K562 (cell line): ENCODE results near the gene ZNF740. TPM values are rescaled to one million over a fixed set of nuclear protein-coding genes. Genes with fewer than 3 reads are reported as not detected.

Experiments used
- ATAC-seq: fragments of 200-7000 bp; cut with Tn5 transposase; 3 replicates; pipeline ENCODE4 v1.9.1; 2020; ENCODE audit warnings: moderate library complexity
- BruUV-seq: library from RNA; stranded (reverse); fragments of 400-500 nt; replicated peaks from 2 replicates; lab custom pipeline; 2021; lab: Mats Ljungman, UMichigan
- CTCF ChIA-PET: fragments of 300-600 bp; formaldehyde crosslinking; extraction: SDS; loops from one replicate; lab custom pipeline; 2021; ENCODE audit warnings: low intra/inter-chr PET ratio; lab: Yijun Ruan, JAX
- POLR2A ChIA-PET: fragments of 300-600, 350-650 bp; sonication (Branson Sonifier 250); formaldehyde crosslinking; extraction: SDS; loops from one replicate; lab custom pipeline; 2021; ENCODE audit warnings: antibody characterized with exemption, inconsistent platforms; lab: Yijun Ruan, JAX
- DNase-seq, 4 experiments: peaks; one replicate each; pipeline versions ENCODE4 v3.0.0 to v3.0.0-alpha.2; 2011 to 2018; ENCODE audit warnings: low spot score in 3 of 4, mixed read lengths in 3 of 4; ENCODE audit errors: extremely low read depth in 1 of 4
- FAIRE-seq: peaks from 2 replicates; lab custom pipeline; 2011; peaks lifted over from hg19 to GRCh38; lab: Jason Lieb, UNC
- H2AFZ ChIP-seq: 2 replicates; pipeline ENCODE4 v1.6.0; 2011; ENCODE audit warnings: low read depth, low read length, control low read depth, inconsistent platforms
- H3K27ac ChIP-seq: fragments of 200-600 bp; 3 replicates; pipeline ENCODE4 v1.8.0; 2011; ENCODE audit warnings: low read depth, mild to moderate bottlenecking, control low read depth, inconsistent platforms, low read length, moderate library complexity, mixed read lengths; ENCODE audit errors: extremely low read depth
- H3K27me3 ChIP-seq, 2 experiments: fragments of 300-600 bp in 1 of 2; 2 replicates in 1 of 2; 3 replicates in 1 of 2; pipeline versions ENCODE4 v1.6.0 to v1.8.0; 2011; ENCODE audit warnings: inconsistent platforms in 2 of 2, low read length in 2 of 2, mild to moderate bottlenecking in 1 of 2, mixed read lengths in 1 of 2, moderate library complexity in 1 of 2; ENCODE audit not compliant: control insufficient read depth in 2 of 2, insufficient read depth in 2 of 2
- H3K36me3 ChIP-seq: fragments of 300-600 bp; 3 replicates; pipeline ENCODE4 v1.8.0; 2011; ENCODE audit warnings: mild to moderate bottlenecking, low read length, inconsistent platforms; ENCODE audit not compliant: control insufficient read depth, insufficient read depth
- H3K4me1 ChIP-seq, 2 experiments: fragments of 200-600 bp in 1 of 2; replicated peaks in 1 of 2; 2 replicates in 1 of 2; 3 replicates in 1 of 2; pipeline versions ENCODE4 v1.5.1 to v1.8.0; 2011; ENCODE audit warnings: inconsistent platforms in 2 of 2, low read length in 2 of 2, mild to moderate bottlenecking in 1 of 2, mixed read lengths in 1 of 2, moderate library complexity in 1 of 2; ENCODE audit not compliant: control insufficient read depth in 2 of 2, insufficient read depth in 2 of 2
- H3K4me2 ChIP-seq: 2 replicates; pipeline ENCODE4 v1.6.1; 2011; ENCODE audit warnings: low read length, control low read depth, inconsistent platforms, mixed read lengths; ENCODE audit not compliant: insufficient read depth
- H3K4me3 ChIP-seq: fragments of 200-600 bp; sonication (generic), shearing (Covaris generic); 2 replicates; pipeline ENCODE4 v1.5.1; 2016; ENCODE audit warnings: control low read depth, inconsistent platforms
- H3K79me2 ChIP-seq: fragments of 200-600 bp; 3 replicates; pipeline ENCODE4 v1.8.0; 2011; ENCODE audit warnings: low read length, inconsistent platforms; ENCODE audit not compliant: control insufficient read depth, insufficient read depth
- H3K9ac ChIP-seq, 2 experiments: 2 replicates each; pipeline versions ENCODE4 v1.6.0 to v1.6.1; 2011; ENCODE audit warnings: low read depth in 2 of 2, low read length in 2 of 2, control low read depth in 1 of 2, inconsistent platforms in 1 of 2, mild to moderate bottlenecking in 1 of 2, mixed read lengths in 1 of 2; ENCODE audit not compliant: insufficient read depth in 1 of 2
- H3K9me1 ChIP-seq: one replicate; pipeline ENCODE4 v1.6.0; 2011; ENCODE audit warnings: inconsistent platforms, mild to moderate bottlenecking, low read length, moderate library complexity; ENCODE audit not compliant: control insufficient read depth, insufficient read depth
- H3K9me3 ChIP-seq: replicated peaks from 2 replicates; pipeline ENCODE4 v1.5.1; 2011; ENCODE audit warnings: low read depth, low read length, inconsistent platforms; ENCODE audit not compliant: control insufficient read depth, insufficient read depth
- H4K20me1 ChIP-seq: replicated peaks from 2 replicates; pipeline ENCODE4 v1.6.1; 2011; ENCODE audit warnings: low read length, inconsistent platforms, mixed read lengths; ENCODE audit not compliant: control insufficient read depth, insufficient read depth
- ARID3A ChIP-seq: IDR thresholded peaks from 2 replicates; pipeline ENCODE4 v1.6.1; 2012; ENCODE audit warnings: low read depth, low read length, improper control_type of control experiment, borderline replicate concordance
- FOXP1 ChIP-seq: sonication (generic); formaldehyde crosslinking; IDR thresholded peaks from 2 replicates; pipeline ENCODE4 v1.8.0; 2022; ENCODE audit warnings: mild to moderate bottlenecking, missing genetic modification reagents
- KLF1 ChIP-seq: fragments of 450-650 bp; IDR thresholded peaks from 2 replicates; pipeline ENCODE4 v1.6.1; 2016; ENCODE audit warnings: missing genetic modification characterization, missing compliant biosample characterization
- MAFK ChIP-seq: IDR thresholded peaks from 2 replicates; pipeline ENCODE4 v1.6.1; 2011; ENCODE audit warnings: low read length, improper control_type of control experiment
- NCOA6 ChIP-seq: fragments of 450-650 bp; IDR thresholded peaks from 2 replicates; pipeline ENCODE4 v1.6.1; 2017; ENCODE audit warnings: mild to moderate bottlenecking
- POLR2A ChIP-seq: fragments of 450-650 bp; conservative IDR thresholded peaks from 2 replicates; pipeline ENCODE4 v1.6.1; 2016
- POLR2AphosphoS2 ChIP-seq: IDR thresholded peaks from 2 replicates; pipeline ENCODE4 v1.6.1; 2012; ENCODE audit warnings: low read length, improper control_type of control experiment
- PREB ChIP-seq: sonication (generic); formaldehyde crosslinking; IDR thresholded peaks from 2 replicates; pipeline ENCODE4 v1.8.1; 2023; ENCODE audit warnings: mild to moderate bottlenecking, missing genetic modification reagents
- TFAP4 ChIP-seq: sonication (generic); formaldehyde crosslinking; IDR thresholded peaks from 2 replicates; pipeline ENCODE4 v1.8.0; 2022; ENCODE audit warnings: missing genetic modification reagents, mild to moderate bottlenecking, moderate library complexity, borderline replicate concordance
- TGIF2 ChIP-seq: sonication (generic); formaldehyde crosslinking; IDR thresholded peaks from 2 replicates; pipeline ENCODE4 v1.8.1; 2022; ENCODE audit warnings: mild to moderate bottlenecking, missing genetic modification reagents, moderate library complexity
- ZFP91 ChIP-seq: sonication (generic); formaldehyde crosslinking; IDR thresholded peaks from 2 replicates; pipeline ENCODE4 v1.8.0; 2022; ENCODE audit warnings: mild to moderate bottlenecking, missing genetic modification reagents
- WGBS: fragments of 100-300 bp; shearing (Covaris generic); methylation state at CpG from one replicate; pipeline ENCODE4 v1.1.6; 2016; ENCODE audit warnings: low coverage, mixed read lengths; ENCODE audit not compliant: insufficient coverage; ENCODE audit errors: missing lambda C conversion rate; 5-methylcytosine and 5-hydroxymethylcytosine counted together
- in situ Hi-C: fragments of 300-500 bp; cut with MboI; formaldehyde crosslinking; loops from 4 replicates; pipeline ENCODE4 v1.15.0; 2018; ENCODE audit warnings: inconsistent platforms, mixed read lengths
- intact Hi-C: fragments of 100-400 bp; cut with micrococcal nuclease; formaldehyde crosslinking; loops from 2 replicates; pipeline ENCODE4 v1.14.2; 2022
- polyA plus RNA-seq, 8 experiments: library from polyadenylated mRNA; depleted of rRNA in 4 of 8; stranded (reverse) in 5 of 8; unstranded in 3 of 8; fragments of >200 nt; fragmentation: Nextera tagmentation in 2 of 8; fragmentation: Illumina TruSeq in 1 of 8; extraction: Ambion mirVana in 2 of 8; extraction: Trizol in 1 of 8; gene quantifications; 2 replicates each; pipeline versions ENCODE4 v1.2.1 to v1.2.3, GENCODE V29; 2011 to 2014; ENCODE audit warnings: inconsistent platforms in 1 of 8, missing spikeins in 1 of 8
- total RNA-seq, 7 experiments: library from RNA; depleted of rRNA in 6 of 7; stranded (reverse); fragments of >200 nt in 6 of 7; fragmentation: Illumina TruSeq in 2 of 7; extraction: Trizol in 2 of 7; gene quantifications; 2 replicates each; pipeline versions ENCODE4 v1.2.1 to v1.2.3, GENCODE V29; 2011 to 2021; ENCODE audit warnings: low replicate concordance in 1 of 7

ZNF740 gene
- total and polyA plus RNA-seq, 9 of the 15 experiments (the other 6 are each of a cell fraction or from before 2014, with no cell fraction given), result 0.57 to 46.4 (median 18.6) TPM

GRCh38 chr12:53191885-53192530 lies 11.5 kb downstream of the ZNF740 start:
- TF ChIP-seq POLR2A (0 out of 2 replicates have a peak, but pooled peaks have one; percentile 21), PREB (CRISPR knock-in tag) (no peak), ZFP91 (CRISPR knock-in tag) (no peak), TGIF2 (CRISPR knock-in tag) (no peak), NCOA6 (no peak), FOXP1 (CRISPR knock-in tag) (no peak), POLR2AphosphoS2 (0 out of 2 replicates have a peak, but pooled peaks have one; percentile 32), MAFK (no peak), TFAP4 (CRISPR knock-in tag) (0 out of 2 replicates have a peak, but pooled peaks have one; percentile 1), ARID3A (no peak), KLF1 (tag) (no peak)
- TF ChIP-seq, all 486 proteins: peak for 3
- no TSS peak for BruUV-seq
- WGBS, result 83% methylated on average over 14 of the region's 14 CpGs
- FAIRE-seq (no peak), ATAC-seq (no peak), DNase-seq (no peak)
- Histone ChIP-seq H4K20me1 (peaks cover 4% of the 10 kb centered on the region; the same call in 1 of the 2 replicates), H3K27ac (no peak overlapping the region), H3K9ac (no peak overlapping the region), H3K4me2 (no peak overlapping the region), H3K79me2 (no peaks in the 10 kb centered on the region), H3K27me3 (no peaks in the 10 kb centered on the region), H3K36me3 (peaks cover 25% of the 10 kb centered on the region; the same call in 2 of the 3 replicates), H3K4me3 (no peak overlapping the region), H3K9me3 (no peaks in the 10 kb centered on the region), H2AFZ (no peak overlapping the region), H3K9me1 (no peaks in the 10 kb centered on the region), H3K4me1 (peaks cover 3 to 10% of the 10 kb centered on the region in 2 experiments; a peak in 3 of 5 replicates)
- ChIA-PET POLR2A (interaction anchor here (0.6 to 1.2 kb wide), 4 partner anchors 9 to 113 kb away, joined by 3 to 4 read pairs (median 4); partner anchors contain the start of gene SPRYD3), CTCF (no interaction called here)
- in situ Hi-C loops (no loop called here), intact Hi-C loops (no loop called here)
